Loucy (cell line): ENCODE data around the gene CACNA1H.

Source experiments
- CTCF ChIP-seq: fragments of 200-600 bp; sonication (generic); conservative IDR thresholded peaks from 2 replicates; pipeline ENCODE4 v1.5.1; 2014; ENCODE audit warnings: mild to moderate bottlenecking, antibody characterized with exemption, low read length
- EZH2phosphoT487 ChIP-seq: fragments of 200-600 bp; IDR thresholded peaks from 2 replicates; pipeline ENCODE4 v1.6.1; 2018; ENCODE audit warnings: antibody characterized with exemption, mild to moderate bottlenecking, moderate library complexity, borderline replicate concordance

GRCh38 chr16:1197237-1197866 lies 44.4 kb downstream of the CACNA1H start:
- TF ChIP-seq CTCF: no peak
- no peak for TF ChIP-seq EZH2phosphoT487
